Transverse colon (tissue), 4 donors: ENCODE results near the gene RGS7.

Experiments
- EP300 ChIP-seq: sonication (generic); formaldehyde crosslinking; IDR thresholded peaks from one replicate; pipeline ENCODE4 v1.6.1; 2017; ENCODE audit warnings: antibody characterized with exemption, low read depth
- POLR2AphosphoS5 ChIP-seq, 3 donors: sonication (generic); formaldehyde crosslinking; IDR thresholded peaks; one replicate each; pipeline ENCODE4 v1.6.1; 2016; ENCODE audit warnings: antibody characterized with exemption in 3 of 3
- TF ChIP-seq, protein P1 (sequence below), 5 experiments: fragments of 200-600 bp in 3 of 5; fragments of 450-650 bp in 2 of 5; sonication (generic) in 3 of 5; IDR thresholded peaks; 1 replicate in 2 of 5; 2 replicates in 3 of 5; pipeline ENCODE4 v1.5.1; 2016 to 2017; ENCODE audit warnings: antibody characterized with exemption in 5 of 5, inconsistent platforms in 3 of 5, mild to moderate bottlenecking in 2 of 5, moderate library complexity in 1 of 5

DNA sequence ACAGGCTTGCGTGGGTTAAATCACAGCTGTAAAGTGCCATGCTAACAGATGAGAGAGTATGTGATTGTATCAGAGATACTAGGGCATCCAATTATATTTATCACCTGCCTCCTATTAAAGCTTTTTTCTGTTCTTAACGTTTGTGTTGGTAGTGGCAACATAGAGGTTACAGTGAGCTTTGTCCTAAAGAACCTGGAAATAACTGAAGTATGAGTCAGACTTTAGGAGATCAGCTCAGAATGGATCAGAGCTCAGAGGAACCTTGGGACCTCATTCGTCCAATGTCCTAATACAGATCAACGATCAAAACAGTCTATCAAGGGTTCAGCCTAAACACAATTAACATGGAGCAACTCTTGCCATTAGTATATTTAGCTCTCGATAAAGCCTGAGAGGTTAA is 81.0 kb downstream of the RGS7 start:
- TF ChIP-seq, protein P1, sequence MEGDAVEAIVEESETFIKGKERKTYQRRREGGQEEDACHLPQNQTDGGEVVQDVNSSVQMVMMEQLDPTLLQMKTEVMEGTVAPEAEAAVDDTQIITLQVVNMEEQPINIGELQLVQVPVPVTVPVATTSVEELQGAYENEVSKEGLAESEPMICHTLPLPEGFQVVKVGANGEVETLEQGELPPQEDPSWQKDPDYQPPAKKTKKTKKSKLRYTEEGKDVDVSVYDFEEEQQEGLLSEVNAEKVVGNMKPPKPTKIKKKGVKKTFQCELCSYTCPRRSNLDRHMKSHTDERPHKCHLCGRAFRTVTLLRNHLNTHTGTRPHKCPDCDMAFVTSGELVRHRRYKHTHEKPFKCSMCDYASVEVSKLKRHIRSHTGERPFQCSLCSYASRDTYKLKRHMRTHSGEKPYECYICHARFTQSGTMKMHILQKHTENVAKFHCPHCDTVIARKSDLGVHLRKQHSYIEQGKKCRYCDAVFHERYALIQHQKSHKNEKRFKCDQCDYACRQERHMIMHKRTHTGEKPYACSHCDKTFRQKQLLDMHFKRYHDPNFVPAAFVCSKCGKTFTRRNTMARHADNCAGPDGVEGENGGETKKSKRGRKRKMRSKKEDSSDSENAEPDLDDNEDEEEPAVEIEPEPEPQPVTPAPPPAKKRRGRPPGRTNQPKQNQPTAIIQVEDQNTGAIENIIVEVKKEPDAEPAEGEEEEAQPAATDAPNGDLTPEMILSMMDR (IDR thresholded peaks at IDR 0.05), result no peak
- no peak for TF ChIP-seq POLR2AphosphoS5 (IDR thresholded peaks at IDR 0.05)
- no peak for TF ChIP-seq EP300
